Measurements from ENCODE around the gene OSGEP. TPM values are rescaled to one million over a fixed set of nuclear protein-coding genes. Genes with fewer than 3 reads are reported as not detected.

OSGEP gene
- total and polyA plus RNA-seq, 2 of the 13 experiments (the other 11 are each of a cell fraction or from before 2014, with no cell fraction given), result 39.7 to 41.1 TPM

DNA sequence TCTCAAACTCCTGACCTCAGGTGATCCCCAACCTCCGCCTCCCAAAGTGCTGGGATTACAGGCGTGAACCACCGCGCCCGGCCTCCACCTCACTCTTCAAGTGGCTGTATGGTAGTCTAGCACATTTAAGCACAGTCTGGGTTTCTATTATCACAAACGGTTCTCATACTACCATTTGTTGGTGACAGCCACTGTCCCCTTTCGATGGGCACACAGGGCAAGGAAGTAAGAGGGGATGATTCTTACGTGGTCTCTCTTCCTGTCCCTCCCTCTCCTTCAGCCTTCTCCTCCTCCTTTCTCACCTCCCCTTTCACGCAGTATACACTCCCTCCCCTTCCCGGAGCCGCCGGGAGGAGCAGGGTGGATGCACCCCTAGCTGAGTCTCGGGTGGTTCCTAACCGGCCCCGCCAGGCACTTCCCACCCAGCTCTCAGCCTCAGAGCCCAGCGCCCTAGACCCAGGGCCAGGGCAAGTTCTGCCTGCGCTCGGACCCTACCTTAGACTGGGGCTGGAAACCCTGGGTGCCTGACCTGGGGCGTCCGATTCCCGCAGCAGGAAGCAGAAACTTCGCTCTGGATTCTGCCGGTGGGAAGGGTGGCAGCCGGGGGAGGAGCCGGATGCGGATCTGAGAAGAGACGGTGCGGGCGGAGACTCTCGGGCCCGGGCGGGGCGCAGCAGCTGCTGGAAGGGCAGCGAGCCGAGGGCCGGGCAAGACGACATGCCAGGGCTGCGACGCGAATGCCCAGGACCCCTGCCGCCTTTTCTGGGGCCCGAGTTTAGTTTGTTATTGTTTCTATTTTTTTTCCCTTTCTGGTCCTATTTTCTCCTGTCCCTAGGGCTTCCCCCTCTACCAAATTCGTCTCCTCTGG lies 41.5 kb downstream of the OSGEP start, which contains the start of gene TEP1 (continued):
- TF ChIP-seq, protein P1, sequence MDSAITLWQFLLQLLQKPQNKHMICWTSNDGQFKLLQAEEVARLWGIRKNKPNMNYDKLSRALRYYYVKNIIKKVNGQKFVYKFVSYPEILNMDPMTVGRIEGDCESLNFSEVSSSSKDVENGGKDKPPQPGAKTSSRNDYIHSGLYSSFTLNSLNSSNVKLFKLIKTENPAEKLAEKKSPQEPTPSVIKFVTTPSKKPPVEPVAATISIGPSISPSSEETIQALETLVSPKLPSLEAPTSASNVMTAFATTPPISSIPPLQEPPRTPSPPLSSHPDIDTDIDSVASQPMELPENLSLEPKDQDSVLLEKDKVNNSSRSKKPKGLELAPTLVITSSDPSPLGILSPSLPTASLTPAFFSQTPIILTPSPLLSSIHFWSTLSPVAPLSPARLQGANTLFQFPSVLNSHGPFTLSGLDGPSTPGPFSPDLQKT (CRISPR knock-in tag; IDR thresholded peaks at IDR 0.05; ENCODE audit: borderline replicate concordance), result peak; percentile 71; the same call in 1 of the 2 replicates
- TF ChIP-seq POLR2A (IDR thresholded peaks at IDR 0.05; ENCODE audit: insufficient read depth in 1 of 2, low read depth in 2 of 2, low read length in 2 of 2), result peak; percentile 31 to 84; a peak in 3 of 4 replicates
- no peak for TF ChIP-seq KAT2B (IDR thresholded peaks at IDR 0.05; ENCODE audit: borderline replicate concordance, low read depth, low read length)
- TF ChIP-seq, protein P2, sequence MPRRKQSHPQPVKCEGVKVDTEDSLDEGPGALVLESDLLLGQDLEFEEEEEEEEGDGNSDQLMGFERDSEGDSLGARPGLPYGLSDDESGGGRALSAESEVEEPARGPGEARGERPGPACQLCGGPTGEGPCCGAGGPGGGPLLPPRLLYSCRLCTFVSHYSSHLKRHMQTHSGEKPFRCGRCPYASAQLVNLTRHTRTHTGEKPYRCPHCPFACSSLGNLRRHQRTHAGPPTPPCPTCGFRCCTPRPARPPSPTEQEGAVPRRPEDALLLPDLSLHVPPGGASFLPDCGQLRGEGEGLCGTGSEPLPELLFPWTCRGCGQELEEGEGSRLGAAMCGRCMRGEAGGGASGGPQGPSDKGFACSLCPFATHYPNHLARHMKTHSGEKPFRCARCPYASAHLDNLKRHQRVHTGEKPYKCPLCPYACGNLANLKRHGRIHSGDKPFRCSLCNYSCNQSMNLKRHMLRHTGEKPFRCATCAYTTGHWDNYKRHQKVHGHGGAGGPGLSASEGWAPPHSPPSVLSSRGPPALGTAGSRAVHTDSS (CRISPR knock-in tag; conservative IDR thresholded peaks at IDR 0.05), result no peak
- TF ChIP-seq, protein P3, sequence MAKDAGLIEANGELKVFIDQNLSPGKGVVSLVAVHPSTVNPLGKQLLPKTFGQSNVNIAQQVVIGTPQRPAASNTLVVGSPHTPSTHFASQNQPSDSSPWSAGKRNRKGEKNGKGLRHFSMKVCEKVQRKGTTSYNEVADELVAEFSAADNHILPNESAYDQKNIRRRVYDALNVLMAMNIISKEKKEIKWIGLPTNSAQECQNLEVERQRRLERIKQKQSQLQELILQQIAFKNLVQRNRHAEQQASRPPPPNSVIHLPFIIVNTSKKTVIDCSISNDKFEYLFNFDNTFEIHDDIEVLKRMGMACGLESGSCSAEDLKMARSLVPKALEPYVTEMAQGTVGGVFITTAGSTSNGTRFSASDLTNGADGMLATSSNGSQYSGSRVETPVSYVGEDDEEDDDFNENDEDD (CRISPR knock-in tag; IDR thresholded peaks at IDR 0.05; ENCODE audit: borderline replicate concordance), result no peak
- TF ChIP-seq GLI4 (CRISPR knock-in tag; IDR thresholded peaks at IDR 0.05; ENCODE audit: borderline replicate concordance), result peak; percentile 22; the same call in 1 of the 2 replicates
- peak; percentile 66 for TF ChIP-seq SP5 (CRISPR knock-in tag; IDR thresholded peaks at IDR 0.05; ENCODE audit: borderline replicate concordance, low read depth)
- TF ChIP-seq, protein P4, sequence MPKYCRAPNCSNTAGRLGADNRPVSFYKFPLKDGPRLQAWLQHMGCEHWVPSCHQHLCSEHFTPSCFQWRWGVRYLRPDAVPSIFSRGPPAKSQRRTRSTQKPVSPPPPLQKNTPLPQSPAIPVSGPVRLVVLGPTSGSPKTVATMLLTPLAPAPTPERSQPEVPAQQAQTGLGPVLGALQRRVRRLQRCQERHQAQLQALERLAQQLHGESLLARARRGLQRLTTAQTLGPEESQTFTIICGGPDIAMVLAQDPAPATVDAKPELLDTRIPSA (CRISPR knock-in tag; IDR thresholded peaks at IDR 0.05; ENCODE audit: borderline replicate concordance), result no peak
- no peak for TF ChIP-seq SMAD9 (CRISPR knock-in tag; IDR thresholded peaks at IDR 0.05)
- TF ChIP-seq U2AF1 (optimal IDR thresholded peaks at IDR 0.05; ENCODE audit: low read depth, low read length), result peak; percentile 57
- TF ChIP-seq, protein P5, sequence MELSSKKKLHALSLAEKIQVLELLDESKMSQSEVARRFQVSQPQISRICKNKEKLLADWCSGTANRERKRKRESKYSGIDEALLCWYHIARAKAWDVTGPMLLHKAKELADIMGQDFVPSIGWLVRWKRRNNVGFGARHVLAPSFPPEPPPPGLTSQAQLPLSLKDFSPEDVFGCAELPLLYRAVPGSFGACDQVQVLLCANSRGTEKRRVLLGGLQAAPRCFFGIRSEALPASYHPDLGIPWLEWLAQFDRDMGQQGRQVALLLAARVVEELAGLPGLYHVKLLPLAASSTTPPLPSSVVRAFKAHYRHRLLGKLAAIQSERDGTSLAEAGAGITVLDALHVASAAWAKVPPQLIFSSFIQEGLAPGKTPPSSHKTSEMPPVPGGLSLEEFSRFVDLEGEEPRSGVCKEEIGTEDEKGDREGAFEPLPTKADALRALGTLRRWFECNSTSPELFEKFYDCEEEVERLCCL (CRISPR knock-in tag; IDR thresholded peaks at IDR 0.05; ENCODE audit: borderline replicate concordance), result peak; percentile 79; the same call in 1 of the 2 replicates
- 0 out of 2 replicates have a peak, but pooled peaks have one; percentile 37 for TF ChIP-seq ZNF878 (CRISPR knock-in tag; IDR thresholded peaks at IDR 0.05)
- TF ChIP-seq, protein P6, sequence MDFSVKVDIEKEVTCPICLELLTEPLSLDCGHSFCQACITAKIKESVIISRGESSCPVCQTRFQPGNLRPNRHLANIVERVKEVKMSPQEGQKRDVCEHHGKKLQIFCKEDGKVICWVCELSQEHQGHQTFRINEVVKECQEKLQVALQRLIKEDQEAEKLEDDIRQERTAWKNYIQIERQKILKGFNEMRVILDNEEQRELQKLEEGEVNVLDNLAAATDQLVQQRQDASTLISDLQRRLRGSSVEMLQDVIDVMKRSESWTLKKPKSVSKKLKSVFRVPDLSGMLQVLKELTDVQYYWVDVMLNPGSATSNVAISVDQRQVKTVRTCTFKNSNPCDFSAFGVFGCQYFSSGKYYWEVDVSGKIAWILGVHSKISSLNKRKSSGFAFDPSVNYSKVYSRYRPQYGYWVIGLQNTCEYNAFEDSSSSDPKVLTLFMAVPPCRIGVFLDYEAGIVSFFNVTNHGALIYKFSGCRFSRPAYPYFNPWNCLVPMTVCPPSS (IDR thresholded peaks at IDR 0.05), result no peak
- peak; percentile 70; the same call in 1 of the 2 replicates for TF ChIP-seq BORCS8-MEF2B (CRISPR knock-in tag; IDR thresholded peaks at IDR 0.05)
- TF ChIP-seq, protein P7, sequence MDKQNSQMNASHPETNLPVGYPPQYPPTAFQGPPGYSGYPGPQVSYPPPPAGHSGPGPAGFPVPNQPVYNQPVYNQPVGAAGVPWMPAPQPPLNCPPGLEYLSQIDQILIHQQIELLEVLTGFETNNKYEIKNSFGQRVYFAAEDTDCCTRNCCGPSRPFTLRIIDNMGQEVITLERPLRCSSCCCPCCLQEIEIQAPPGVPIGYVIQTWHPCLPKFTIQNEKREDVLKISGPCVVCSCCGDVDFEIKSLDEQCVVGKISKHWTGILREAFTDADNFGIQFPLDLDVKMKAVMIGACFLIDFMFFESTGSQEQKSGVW (CRISPR knock-in tag; IDR thresholded peaks at IDR 0.05; ENCODE audit: borderline replicate concordance), result no peak
- peak; percentile 62 for TF ChIP-seq ZNF230 (CRISPR knock-in tag; IDR thresholded peaks at IDR 0.05)
- TF ChIP-seq KLF6 (CRISPR knock-in tag; IDR thresholded peaks at IDR 0.05), result peak; percentile 57; the same call in 1 of the 2 replicates
- TF ChIP-seq ZFP36 (IDR thresholded peaks at IDR 0.05; ENCODE audit: borderline replicate concordance, low read depth, low read length, partially characterized antibody), result no peak
- peak; percentile 69; the same call in 1 of the 2 replicates for TF ChIP-seq ZZZ3 (CRISPR knock-in tag; IDR thresholded peaks at IDR 0.05; ENCODE audit: borderline replicate concordance)
- TF ChIP-seq HNRNPH1 (optimal IDR thresholded peaks at IDR 0.05; ENCODE audit: low read depth, low read length), result no peak
